ENCODE measurements around the gene STRA8. TPM values are rescaled to one million over a fixed set of nuclear protein-coding genes. Genes with fewer than 3 reads are reported as not detected.

STRA8 gene
- total RNA-seq, 1 experiment from 2014 or later: not detected

DNA sequence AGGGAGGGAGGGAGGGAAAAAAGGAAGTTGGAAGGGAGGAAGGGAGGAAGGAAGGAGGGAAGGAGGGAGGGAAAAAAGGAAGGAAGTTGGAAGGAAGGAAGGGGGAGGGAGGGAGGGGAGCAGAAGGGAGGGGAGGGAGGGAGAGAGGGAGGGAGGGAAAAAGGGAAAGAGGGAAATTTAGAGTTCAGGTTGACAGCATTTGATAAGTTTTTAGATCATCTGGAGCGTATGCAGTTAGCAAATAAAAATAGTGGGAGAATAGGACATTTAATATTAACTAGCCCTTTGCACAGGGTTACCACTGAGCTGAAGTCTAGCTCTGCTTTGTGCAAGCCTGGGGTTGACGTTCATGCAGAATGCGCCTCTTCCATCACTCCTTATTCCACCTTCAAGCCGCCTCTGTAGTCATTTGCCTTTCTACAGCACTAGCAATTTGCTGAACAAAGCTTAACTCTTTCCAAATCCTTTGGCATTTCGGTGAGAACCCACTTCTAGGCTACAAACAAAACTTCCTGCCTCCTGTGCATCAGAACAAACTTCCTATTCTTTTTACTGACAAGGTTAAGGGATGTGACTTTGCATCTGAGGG, 8.6 kb downstream of the STRA8 start:
- Histone ChIP-seq H3K9me3 (ENCODE audit: control insufficient read depth, insufficient read depth, low read depth, low read length) (no peaks in the 10 kb centered on the region), H3K4me1 (ENCODE audit: control insufficient read depth, insufficient read depth, low read length) (no peaks in the 10 kb centered on the region), H3K36me3 (ENCODE audit: control insufficient read depth, insufficient read depth, low read length) (no peaks in the 10 kb centered on the region), H3K4me3 (ENCODE audit: low read depth in 2 of 2, low read length in 2 of 2) (no peak overlapping the region), H3K27me3 (ENCODE audit: control insufficient read depth, insufficient read depth, low read length) (peaks cover 2% of the 10 kb centered on the region; the same call in 1 of the 2 replicates), H3K27ac (ENCODE audit: low read length) (no peak overlapping the region)
- no peak for DNase-seq (ENCODE audit: low read depth, low spot score)
- CTCF ChIA-PET: no interaction called here
- ATAC-seq: no peak
- intact Hi-C loops (cut with micrococcal nuclease; ENCODE audit: unreplicated experiment) (no loop called here), in situ Hi-C loops (cut with HindIII; ENCODE audit: low pct_unique_long_range_greater_than_20kb, low sequenced_read_pairs) (no loop called here)
- TF ChIP-seq, protein P1, sequence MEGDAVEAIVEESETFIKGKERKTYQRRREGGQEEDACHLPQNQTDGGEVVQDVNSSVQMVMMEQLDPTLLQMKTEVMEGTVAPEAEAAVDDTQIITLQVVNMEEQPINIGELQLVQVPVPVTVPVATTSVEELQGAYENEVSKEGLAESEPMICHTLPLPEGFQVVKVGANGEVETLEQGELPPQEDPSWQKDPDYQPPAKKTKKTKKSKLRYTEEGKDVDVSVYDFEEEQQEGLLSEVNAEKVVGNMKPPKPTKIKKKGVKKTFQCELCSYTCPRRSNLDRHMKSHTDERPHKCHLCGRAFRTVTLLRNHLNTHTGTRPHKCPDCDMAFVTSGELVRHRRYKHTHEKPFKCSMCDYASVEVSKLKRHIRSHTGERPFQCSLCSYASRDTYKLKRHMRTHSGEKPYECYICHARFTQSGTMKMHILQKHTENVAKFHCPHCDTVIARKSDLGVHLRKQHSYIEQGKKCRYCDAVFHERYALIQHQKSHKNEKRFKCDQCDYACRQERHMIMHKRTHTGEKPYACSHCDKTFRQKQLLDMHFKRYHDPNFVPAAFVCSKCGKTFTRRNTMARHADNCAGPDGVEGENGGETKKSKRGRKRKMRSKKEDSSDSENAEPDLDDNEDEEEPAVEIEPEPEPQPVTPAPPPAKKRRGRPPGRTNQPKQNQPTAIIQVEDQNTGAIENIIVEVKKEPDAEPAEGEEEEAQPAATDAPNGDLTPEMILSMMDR (IDR thresholded peaks at IDR 0.05): no peak
- TF ChIP-seq SIN3A (IDR thresholded peaks at IDR 0.05; ENCODE audit: borderline replicate concordance, insufficient read depth, low read depth, low read length): no peak
- no peak for TF ChIP-seq TCF7L2 (IDR thresholded peaks at IDR 0.05; ENCODE audit: low read depth, low read length)
- no peak for TF ChIP-seq POLR2AphosphoS5 (IDR thresholded peaks at IDR 0.05; ENCODE audit: low read depth, low read length)
- TF ChIP-seq, protein P2, sequence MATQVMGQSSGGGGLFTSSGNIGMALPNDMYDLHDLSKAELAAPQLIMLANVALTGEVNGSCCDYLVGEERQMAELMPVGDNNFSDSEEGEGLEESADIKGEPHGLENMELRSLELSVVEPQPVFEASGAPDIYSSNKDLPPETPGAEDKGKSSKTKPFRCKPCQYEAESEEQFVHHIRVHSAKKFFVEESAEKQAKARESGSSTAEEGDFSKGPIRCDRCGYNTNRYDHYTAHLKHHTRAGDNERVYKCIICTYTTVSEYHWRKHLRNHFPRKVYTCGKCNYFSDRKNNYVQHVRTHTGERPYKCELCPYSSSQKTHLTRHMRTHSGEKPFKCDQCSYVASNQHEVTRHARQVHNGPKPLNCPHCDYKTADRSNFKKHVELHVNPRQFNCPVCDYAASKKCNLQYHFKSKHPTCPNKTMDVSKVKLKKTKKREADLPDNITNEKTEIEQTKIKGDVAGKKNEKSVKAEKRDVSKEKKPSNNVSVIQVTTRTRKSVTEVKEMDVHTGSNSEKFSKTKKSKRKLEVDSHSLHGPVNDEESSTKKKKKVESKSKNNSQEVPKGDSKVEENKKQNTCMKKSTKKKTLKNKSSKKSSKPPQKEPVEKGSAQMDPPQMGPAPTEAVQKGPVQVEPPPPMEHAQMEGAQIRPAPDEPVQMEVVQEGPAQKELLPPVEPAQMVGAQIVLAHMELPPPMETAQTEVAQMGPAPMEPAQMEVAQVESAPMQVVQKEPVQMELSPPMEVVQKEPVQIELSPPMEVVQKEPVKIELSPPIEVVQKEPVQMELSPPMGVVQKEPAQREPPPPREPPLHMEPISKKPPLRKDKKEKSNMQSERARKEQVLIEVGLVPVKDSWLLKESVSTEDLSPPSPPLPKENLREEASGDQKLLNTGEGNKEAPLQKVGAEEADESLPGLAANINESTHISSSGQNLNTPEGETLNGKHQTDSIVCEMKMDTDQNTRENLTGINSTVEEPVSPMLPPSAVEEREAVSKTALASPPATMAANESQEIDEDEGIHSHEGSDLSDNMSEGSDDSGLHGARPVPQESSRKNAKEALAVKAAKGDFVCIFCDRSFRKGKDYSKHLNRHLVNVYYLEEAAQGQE (IDR thresholded peaks at IDR 0.05; ENCODE audit: insufficient read depth in 1 of 2, low read depth in 2 of 2, low read length in 1 of 2): no peak
- no TSS peak for BruUV-seq (replicated peaks)
- POLR2A ChIA-PET: no interaction called here

DNA sequence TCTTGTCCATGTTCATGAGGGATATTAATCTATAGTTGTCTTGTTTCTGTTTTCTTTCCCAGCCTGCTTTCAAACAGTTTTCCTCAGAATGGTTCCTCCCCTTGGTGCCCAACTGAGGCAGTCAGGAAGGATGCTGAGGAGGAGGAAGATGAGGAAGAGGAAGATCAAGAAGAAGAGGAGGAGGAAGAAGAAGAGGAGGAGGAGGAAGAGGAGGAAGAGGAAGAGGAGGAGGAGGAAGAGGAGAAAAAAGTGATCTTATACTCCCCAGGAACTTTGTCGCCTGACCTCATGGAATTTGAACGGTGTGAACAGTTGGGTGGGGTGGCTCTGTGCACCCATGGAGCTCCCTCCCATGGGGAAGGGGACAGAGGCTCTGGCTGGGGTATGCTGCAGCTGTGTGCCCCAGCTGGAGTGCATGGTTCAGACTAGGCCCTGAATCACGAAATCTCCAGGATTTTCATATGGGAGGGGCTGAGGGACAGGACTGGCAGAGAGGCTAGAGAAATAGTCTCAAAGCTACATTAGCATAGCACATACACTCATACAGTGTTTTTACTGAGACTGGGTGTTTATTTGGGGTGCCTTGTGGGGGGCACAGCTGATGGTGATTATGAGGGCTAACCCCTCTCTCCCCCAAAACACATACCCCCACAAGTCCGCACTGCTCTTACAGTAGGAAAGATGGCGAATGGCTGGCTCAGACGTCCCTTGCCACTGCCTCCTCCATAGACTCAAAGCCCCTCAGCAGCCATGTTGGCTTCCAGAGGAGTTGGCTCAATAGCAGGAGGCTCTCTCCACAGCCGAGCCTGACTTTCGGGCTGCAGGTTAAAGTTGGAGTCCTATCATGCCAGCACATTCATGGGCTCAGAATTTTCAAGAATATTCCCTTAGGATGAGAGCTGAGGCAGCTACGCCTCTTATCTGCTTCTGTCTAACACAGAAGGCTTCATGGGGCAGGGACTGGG, 11.9 kb downstream of the STRA8 start:
- no TSS peak for BruUV-seq (replicated peaks)
- no peaks in the 10 kb centered on the region for H3K9me3 ChIP-seq (ENCODE audit: control insufficient read depth, insufficient read depth, low read depth, low read length)
- CTCF ChIA-PET: no interaction called here

More for the DNA sequence above, 11.9 kb downstream of the STRA8 start:
- peaks cover 2% of the 10 kb centered on the region; the same call in 1 of the 2 replicates for H3K27me3 ChIP-seq (ENCODE audit: control insufficient read depth, insufficient read depth, low read length)
- DNase-seq (ENCODE audit: low read depth, low spot score) (no peak), ATAC-seq (no peak)
- H3K4me3 ChIP-seq (ENCODE audit: low read depth in 2 of 2, low read length in 2 of 2): no peak overlapping the region
- H3K27ac ChIP-seq (ENCODE audit: low read length): no peak overlapping the region
- H3K36me3 ChIP-seq (ENCODE audit: control insufficient read depth, insufficient read depth, low read length): no peaks in the 10 kb centered on the region
- in situ Hi-C loops (cut with HindIII; ENCODE audit: low pct_unique_long_range_greater_than_20kb, low sequenced_read_pairs): no loop called here
- TF ChIP-seq POLR2AphosphoS5 (IDR thresholded peaks at IDR 0.05; ENCODE audit: low read depth, low read length) (no peak), TCF7L2 (IDR thresholded peaks at IDR 0.05; ENCODE audit: low read depth, low read length) (no peak), SIN3A (IDR thresholded peaks at IDR 0.05; ENCODE audit: borderline replicate concordance, insufficient read depth, low read depth, low read length) (no peak)
- TF ChIP-seq, protein P2 (IDR thresholded peaks at IDR 0.05; ENCODE audit: insufficient read depth in 1 of 2, low read depth in 2 of 2, low read length in 1 of 2): no peak
- TF ChIP-seq, protein P1 (IDR thresholded peaks at IDR 0.05): no peak
- intact Hi-C loops (cut with micrococcal nuclease; ENCODE audit: unreplicated experiment): no loop called here
- H3K4me1 ChIP-seq (ENCODE audit: control insufficient read depth, insufficient read depth, low read length): no peaks in the 10 kb centered on the region
- POLR2A ChIA-PET: no interaction called here
